ENCODE data around the gene HEBP2.

HEBP2 gene

DNA sequence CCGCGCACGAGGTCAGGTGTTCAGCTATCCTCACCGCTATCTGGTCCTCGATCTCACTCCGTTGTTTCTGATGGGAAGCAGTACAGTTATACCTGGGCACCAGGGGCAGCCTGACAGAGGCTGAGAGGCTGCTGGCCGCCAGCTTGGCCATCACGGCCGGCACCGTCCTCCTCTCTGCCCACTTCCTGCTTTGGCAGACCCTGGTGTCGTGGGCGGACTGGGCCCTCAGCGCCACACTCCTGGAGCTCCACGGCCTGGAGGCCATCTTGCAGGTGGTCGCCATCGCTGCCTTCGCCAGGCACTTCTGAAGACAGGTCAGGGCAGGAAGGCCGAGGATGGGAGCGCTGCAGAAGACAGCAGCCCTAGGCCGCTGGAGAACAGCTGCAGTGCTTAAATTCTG lies 60.1 kb downstream of the HEBP2 start:
- no peak for DNase-seq (ENCODE audit: low read depth in 2 of 2)
- TF ChIP-seq, protein P1, sequence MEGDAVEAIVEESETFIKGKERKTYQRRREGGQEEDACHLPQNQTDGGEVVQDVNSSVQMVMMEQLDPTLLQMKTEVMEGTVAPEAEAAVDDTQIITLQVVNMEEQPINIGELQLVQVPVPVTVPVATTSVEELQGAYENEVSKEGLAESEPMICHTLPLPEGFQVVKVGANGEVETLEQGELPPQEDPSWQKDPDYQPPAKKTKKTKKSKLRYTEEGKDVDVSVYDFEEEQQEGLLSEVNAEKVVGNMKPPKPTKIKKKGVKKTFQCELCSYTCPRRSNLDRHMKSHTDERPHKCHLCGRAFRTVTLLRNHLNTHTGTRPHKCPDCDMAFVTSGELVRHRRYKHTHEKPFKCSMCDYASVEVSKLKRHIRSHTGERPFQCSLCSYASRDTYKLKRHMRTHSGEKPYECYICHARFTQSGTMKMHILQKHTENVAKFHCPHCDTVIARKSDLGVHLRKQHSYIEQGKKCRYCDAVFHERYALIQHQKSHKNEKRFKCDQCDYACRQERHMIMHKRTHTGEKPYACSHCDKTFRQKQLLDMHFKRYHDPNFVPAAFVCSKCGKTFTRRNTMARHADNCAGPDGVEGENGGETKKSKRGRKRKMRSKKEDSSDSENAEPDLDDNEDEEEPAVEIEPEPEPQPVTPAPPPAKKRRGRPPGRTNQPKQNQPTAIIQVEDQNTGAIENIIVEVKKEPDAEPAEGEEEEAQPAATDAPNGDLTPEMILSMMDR (IDR thresholded peaks at IDR 0.05; ENCODE audit: low read depth, low read length), result no peak
- H3K4me3 ChIP-seq (replicated peaks in 1 of 2; ENCODE audit: low read depth in 2 of 2, low read length in 2 of 2), result no peak overlapping the region

DNA sequence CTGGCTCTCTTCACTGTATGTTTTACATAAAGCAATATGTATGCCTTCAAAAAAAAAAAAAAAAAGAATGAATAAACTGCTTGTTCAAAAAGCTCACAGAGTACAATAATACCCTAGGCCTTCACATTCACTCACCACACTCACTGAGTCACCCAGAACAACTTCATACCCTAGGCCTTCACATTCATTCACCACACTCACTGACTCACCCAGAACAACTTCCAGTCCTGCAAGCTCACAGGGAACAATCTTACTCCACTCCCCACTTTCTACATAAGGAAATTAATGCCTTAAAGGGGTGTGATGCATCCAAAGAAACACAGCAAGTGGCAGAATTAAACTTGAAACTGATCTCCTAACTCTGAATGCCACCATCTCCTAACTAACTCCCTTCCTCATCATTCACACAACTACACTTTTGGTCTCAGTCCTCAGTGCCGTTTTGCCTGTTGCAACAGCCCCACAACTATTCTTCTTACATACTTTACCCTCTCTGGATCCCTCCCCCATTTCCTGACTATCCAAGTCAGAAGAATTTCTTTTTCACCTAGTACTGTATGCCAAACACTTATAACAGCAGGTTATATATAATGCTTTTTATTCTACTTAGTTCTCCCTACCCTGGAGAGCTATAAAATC lies 61.1 kb downstream of the HEBP2 start:
- peak; percentile 84 to 98 for DNase-seq (ENCODE audit: low read depth in 2 of 2)
- no peak overlapping the region for H3K4me3 ChIP-seq (replicated peaks in 1 of 2; ENCODE audit: low read depth in 2 of 2, low read length in 2 of 2)
- TF ChIP-seq, protein P1 (IDR thresholded peaks at IDR 0.05; ENCODE audit: low read depth, low read length), result no peak

DNA sequence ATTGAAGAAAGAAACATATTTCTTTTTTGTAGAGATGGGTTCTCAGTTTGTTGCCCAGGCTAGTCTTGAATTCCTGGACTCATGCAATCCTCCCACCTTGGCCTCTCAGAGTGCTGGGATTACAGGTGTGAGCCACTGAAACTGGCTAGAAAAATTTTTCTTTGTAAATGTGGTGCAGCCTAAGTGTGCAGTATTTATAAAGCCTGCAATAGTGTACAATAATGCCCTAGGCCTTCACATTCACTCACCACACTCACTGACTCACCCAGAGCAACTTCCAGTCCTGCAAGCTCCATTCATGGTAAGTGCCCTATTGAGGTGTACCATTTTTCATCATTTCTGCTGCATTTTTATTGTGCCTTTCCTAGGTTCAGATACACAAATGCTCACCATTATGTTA lies 63.9 kb downstream of the HEBP2 start:
- no peak for DNase-seq (ENCODE audit: low read depth in 2 of 2)

DNA sequence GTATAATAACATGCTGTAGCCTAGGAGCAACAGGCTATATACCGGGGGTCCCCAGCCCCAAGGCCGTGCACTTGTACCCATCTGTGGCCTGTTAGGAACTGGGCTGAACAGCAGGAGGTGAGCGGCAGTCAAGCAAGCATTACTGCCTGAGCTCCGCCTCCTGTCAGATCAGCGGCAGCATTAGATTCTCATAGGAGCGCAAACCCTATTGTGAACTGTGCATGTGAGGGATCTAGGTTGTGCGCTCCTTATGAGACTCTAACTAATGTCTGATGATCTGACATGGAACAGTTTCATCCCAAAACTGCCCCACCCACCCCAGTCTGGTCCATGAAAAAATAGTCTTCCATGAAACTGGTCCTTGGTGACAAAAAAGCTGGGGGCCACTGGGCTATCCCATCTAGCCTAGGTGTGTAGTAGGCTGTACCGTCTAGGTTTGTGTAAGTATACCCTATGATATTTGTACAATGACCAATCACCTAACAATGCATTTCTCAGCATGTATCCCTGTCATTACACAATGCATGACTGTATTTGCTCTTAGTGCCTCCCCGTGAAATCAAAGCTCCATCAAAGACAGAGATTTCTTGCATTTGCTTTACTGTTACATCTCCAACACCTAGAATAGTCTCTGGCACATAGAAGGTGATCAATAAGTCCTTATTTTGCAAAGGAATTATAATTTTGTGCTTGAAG lies 64.4 kb downstream of the HEBP2 start:
- H3K4me3 ChIP-seq (replicated peaks in 1 of 2; ENCODE audit: low read depth in 2 of 2, low read length in 2 of 2), result no peak overlapping the region
- peak; percentile 14 to 81 for DNase-seq (ENCODE audit: low read depth in 2 of 2)
- TF ChIP-seq, protein P1 (IDR thresholded peaks at IDR 0.05; ENCODE audit: low read depth, low read length), result no peak

More for the DNA sequence above, 63.9 kb downstream of the HEBP2 start:
- H3K4me3 ChIP-seq (replicated peaks in 1 of 2; ENCODE audit: low read depth in 2 of 2, low read length in 2 of 2), result no peak overlapping the region
- TF ChIP-seq, protein P1 (IDR thresholded peaks at IDR 0.05; ENCODE audit: low read depth, low read length), result no peak
